ENCODE data around the gene LGR6.
"Not testable (repeated sequence)": the region's sequence is repeated elsewhere in the genome, so short reads cannot be mapped to it uniquely, and the experiment has no call there.

The LGR6 gene

DNA sequence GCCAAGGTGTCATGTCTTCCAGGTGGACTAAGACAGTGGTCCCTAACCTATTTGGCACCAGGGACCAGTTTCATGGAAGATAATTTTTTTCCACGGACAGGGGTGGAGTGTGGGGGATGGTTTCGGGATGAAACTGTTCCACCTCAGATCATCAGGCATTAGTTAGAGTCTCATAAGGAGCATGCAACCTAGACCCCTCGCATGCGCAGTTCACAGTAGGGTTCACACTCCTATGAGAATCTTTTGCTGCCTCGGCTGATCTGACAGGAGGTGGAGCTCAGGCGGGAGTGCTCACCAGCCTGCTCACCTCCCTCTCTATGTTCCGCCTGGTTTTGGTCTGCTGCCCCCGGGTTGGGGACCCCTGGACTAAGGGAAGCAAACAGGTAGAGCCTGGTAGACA lies 30.9 kb downstream of the LGR6 start:
- DNase-seq, result no peak

DNA sequence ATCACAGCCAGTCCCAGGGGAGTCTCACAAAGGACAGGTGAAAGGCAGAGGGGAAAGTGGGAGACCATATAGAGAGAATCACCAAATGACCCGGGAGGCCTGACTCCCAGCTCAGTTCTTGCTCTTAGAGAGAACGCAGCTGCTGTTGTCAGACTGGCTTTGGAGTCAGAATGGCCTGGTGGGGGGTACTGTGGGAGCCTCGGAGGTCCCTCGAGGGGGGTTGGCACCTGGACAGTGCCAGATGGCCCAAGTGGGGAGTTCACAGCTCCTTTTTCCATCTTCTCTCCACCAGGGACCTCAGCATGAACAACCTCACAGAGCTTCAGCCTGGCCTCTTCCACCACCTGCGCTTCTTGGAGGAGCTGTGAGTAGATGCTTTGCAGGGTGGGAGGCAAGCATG lies 31.5 kb downstream of the LGR6 start:
- no peak for DNase-seq

DNA sequence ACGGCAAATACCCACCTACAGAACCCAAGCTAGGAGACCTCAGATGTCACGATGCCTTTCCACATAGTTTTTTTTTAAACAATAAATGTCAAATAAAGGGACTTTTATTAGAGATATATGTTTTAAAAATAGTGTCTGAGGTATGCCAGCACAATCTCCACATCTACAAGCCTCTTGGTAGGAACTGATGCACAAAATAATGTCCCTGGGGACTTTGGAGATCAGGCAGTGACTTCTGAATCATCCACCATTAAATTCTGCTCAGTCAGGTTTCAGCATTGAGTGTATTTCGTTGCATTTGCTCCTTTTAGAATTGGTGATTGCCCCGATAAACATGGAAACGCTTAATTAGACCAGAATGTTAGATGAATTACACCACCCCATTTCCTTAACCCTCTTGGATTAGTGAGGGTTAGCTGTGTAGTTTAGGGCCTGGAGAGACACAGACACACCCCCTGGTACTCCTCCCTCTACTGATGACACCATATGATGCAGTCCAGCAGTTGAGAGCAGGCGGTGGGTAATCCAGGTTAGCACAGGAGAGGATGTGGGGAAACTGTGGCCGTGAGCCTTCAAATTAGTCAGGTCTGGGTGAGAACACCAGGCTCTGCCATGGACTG lies 33.6 kb downstream of the LGR6 start:
- no peak for DNase-seq

DNA sequence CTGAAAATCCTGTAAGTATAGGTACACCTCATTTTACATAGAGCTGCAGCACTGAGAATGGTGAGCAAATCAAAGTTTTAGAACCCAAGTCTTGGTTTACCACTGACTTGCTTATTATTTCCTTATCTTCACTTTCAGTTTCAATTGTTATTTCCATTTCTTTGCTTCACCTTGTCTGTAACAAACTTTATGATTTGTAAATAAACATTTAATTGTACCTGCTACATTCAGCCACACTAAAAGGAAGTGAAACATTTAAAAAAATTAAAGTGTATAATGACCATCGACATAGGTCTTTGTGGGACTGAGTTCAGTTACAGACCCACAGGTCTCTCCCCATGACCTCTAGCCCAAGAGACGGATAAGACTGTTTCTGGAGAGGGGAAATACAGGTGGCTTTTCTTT lies 34.4 kb downstream of the LGR6 start:
- no peak for DNase-seq

DNA sequence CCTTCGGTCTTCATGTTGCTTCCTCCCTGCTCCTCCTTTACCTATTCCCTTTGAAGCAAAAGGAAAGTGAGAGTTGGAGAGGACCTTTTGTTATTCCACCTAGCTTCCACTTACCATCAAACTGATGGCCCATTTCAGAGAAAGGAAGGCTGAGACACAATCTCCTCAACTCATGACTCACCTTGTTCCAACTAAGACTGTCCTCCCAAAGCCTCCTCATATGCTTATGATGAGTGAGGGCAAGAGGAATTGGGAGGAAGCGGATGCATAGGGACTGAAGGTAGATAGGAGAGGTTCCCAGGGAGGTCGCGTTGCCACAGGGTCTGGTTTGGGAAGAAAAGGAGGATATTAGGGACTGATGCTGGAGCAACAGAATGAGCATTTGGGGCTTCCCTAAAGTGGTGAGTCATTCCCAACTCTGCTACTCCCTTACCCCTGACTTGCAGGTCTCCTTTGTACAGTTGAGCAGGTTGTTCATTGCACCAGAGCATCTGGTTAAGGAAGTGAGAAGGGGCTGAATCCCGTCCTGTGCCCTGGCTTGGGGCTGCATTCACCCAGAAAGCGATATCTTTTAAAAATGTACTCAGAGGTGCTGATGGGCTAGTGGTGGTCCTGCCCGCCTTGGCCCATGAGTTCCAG lies 35.0 kb downstream of the LGR6 start:
- no peak for DNase-seq

DNA sequence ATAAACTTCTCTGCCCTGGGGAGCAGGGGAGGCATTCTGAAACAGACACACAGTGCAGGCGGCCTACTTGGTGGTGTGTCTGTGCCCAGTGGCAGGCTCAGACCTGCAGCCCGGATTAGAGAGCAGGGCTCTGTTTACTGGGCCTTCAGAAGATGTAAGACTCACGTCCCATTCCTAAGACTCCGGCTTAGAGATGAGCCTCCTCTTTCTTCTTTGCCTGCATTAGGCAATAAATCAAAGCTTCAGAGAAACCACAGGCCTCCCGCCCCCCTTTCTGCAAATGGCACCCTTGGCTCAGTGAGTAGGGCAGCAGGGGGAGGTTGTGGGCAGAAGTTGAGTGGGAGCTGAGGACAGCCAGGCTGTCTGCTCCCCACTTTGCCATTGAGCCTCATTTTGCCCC lies 35.8 kb downstream of the LGR6 start:
- no peak for DNase-seq

DNA sequence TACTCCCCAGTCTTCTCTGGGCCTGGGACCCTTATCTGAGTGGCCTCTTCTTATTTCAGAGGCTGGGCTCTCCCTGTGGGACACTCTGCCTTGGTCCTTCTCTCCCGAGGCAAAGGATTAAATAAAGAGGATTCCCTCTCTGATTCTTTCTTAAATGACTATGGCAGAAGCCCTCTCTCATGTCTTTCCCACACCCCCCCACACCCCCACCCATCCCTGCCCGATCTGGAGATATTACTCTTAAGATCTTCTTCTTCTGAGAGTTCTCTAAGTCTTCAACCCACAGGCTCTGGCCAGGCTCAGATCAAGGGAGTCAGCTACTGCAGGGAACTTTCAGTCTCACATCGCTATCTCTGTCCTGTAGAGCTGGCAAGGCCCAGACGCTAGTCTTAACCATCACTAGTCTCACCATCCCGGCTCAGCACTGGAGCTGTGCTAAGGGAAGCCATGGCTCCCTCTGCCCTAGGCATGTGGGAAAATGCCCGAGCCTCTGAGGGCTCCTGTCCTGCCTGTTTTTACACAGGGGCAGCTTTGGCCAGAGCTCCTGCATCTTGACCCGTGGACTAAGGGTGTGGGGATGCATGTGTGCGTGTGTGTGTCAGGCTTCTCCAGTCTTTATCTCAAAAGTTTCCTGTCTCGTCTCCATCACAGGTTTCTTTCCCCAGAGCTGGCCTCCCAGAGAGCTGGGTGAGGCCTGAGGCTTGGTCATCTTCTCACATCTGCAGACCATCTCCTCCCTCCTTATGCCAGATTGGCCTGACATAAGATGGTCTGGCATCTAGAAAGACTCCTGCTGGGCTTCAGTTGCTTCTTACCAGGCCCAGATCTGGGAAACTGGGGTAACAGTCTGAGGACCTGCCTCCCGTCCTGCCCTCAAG lies 36.7 kb downstream of the LGR6 start:
- DNase-seq, result no peak

DNA sequence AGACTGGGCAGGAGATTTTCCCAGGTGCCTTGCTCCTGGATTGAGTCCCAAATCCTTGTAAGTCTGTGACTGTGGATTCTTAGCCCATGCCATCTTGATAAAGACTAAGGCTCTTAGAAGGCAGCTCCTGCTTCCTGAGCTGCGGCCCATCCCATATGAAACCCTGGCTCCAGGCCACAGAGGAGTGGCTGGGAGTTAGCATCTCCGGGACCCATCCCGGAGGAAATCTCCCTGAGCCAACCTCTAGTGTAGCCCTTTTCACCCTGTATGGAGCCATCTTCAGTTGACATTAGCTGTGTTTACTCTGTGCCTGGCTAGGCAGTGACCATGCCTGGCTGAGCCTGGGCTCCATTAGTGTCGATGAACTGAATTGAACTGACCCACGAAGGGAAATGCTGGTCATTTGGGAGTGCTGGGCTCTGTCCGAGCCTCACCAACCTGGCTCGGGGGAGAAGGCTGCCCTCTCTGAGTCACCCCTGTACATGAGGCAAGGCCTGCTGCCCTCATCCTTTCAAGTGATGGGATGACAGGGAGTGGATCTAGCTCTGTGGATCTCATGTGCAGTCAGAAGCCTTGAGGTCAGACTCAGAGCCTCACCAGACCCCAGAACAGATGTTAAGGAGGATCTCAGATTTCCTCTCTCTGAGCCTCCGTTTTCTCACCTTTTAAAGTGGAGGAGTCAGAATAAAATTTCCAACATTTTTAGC lies 37.5 kb downstream of the LGR6 start:
- no peak for DNase-seq

DNA sequence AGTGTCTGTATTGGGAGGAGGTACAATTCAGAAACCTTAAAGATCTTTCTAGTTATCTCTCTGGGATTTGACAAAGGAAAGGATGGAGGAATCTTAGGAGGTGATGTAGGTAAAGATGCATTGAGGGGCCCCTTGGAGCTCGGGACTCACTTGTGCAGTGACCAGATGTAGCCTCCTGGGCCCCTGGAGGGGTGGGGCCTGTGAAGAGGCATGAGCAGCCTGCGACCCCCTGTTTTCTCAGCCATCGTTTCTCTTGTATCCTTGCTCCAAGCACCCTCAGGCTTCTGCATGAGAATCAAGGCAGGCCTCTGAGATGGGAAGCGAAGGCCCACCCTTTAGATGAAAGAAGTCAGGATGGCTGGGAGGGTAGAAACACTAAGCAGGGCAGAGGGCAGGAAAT lies 39.6 kb downstream of the LGR6 start:
- no peak for DNase-seq

DNA sequence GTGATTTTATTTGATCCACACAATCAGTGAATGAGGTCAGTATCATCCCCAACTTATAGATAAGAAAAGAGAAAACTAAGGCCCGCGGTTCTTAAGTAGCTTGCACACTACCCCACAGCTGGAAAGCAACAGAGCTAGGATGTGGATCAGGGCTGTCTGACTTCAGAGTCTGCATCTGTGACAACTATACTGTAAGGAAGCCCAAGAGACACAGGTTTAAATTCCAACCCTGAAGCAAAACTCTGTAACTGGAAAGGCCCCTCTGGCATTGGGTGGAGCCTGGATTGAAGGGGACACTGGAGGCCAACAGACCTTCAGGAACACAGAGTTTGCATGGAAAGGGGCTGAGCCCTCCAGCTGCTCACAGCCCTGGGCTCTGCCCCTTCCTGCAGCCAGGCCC lies 40.2 kb downstream of the LGR6 start:
- DNase-seq, result no peak

DNA sequence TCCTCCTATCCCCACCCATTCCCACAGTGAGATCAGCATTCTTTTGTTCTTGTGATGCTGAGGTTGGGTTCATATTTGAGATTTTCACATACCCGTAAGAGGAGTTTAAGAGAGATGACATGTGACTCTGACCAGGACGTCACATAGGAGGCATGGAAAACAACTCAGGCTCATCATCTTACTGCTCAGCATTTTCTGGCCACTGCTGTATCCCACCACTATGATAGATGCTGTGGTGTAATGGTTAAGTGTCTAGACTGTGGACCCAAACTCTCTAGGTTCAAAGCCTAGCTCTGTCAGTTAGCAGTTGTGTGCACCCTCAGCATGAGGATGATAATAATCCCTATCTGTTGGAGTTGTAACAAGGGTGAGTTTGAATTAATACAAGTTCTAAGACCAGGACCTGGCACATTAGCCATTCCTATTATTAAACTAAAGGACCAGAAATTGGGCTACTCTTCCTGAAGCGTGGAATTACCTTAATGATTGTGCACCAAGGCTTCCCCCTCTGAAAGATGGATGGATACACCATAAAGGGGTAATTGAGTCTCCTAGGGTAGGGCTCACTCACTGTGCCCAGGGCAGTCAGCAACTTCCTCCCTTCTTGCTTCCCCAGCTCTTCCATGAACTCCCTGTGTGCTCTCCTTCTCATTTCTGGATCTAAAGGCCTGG lies 40.9 kb downstream of the LGR6 start:
- no peak for DNase-seq

DNA sequence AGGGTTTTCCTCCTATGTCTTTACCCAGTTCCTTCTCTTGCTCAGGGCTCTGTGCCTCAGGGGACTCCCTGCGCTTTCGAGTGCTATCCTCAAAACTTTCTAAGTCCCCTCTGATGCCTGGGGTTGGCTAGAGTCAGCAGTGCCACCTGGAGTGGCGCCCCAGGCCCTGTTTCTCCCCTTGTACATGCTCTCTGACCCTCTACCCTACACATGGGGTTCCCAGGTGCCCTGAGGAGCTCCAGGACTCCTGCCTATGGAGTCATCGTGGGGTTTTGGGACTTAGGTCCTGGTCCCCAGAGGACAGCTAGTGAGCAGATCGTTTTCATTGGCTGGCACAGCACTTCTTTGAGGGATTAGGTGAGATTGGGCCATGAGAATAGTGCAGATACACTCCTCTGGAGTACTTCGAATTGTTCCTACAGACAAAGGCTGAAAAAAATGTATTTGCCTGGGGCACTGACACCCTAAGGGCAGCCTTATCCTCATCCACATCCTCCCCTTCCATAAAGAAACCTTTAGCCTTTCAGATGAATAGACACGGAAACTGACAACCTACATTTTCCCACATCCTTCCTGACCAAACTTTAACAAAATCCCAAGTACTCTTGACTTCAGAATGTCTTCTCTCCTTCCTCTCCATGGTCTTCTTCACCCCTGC lies 41.5 kb downstream of the LGR6 start:
- DNase-seq, result no peak

DNA sequence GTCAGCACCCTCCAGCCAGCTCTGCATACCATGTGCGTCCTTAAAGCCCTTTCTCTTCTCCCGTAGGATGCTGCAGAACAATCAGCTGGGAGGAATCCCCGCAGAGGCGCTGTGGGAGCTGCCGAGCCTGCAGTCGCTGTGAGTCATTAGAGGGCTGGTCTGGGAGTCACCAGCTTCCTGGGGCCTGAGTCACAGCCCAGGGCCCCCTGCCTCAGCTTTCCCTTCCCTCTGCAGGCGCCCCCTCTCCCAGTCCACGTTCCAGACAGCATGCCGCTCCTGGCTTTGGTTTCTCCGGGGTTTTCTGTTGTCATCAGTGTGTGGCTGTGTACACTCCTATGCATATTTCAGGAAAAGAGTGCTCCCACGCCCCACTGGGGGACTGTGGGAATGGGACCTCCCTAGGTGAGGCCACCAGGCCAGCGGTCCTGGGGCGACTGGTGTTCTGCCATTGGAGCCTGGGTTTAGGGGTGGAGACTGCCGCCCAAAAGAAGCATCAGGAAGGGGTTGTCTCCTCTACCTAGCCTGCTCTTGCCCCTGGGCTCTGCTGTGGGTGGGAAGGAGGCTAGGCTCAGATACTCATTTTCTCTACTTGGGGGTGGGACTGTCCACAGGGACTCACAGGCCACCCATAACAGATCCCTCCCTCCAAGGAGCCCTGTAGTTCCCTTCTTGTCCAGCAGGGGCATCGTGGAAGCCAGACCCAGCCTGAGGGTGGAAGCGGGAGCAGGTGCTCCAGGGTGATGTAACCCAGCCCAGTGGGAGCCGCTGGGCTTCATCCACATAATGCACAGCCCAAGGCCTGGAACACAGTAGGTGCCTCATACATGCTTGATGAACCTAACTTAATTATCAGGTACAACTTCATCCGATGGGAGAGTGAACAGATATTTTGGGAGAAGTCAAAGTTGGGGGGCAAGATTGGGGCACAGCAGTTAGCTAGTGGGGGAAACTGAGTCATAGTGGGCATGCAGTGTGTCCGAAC lies 42.5 kb downstream of the LGR6 start:
- no peak for DNase-seq

DNA sequence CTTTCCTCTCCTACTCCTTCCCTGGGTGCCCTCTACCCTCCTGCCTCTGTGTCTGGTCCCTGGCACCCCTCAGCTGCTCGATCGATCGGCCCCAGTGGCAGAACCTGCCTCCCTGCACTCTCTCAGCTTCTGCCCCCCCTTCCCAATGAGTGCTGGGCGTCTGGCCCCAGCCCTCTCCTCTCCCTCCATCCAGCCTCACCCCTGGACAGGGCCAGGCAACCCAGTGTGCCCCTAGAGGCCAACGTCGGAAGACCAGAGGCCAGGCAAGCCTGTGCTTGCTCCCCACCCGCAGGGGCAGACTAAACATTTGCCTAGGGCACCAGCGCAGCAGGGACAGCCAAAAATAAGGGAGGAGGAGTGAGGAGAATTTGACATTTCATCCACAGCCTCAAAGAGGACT lies 43.5 kb downstream of the LGR6 start:
- no peak for DNase-seq

DNA sequence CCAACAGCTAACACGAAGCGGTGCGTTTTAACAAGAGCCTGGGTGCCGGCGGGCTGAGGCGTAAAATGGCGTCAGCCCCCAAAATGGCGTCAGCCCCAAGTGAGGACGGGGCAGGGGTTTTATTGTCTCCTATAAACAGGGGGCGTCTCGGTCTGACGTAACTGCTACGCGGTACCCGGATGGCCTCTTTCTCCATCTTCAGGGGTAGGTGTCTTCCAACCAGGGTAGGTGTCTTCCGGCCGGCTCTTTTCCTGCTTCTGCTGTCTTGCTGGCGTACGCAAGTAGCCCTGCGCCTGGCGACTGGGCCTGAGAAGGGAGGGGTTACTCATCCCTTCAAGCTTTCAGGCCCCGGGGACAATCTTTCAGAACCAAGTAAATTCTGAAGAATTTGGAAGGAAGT lies 45.3 kb downstream of the LGR6 start:
- DNase-seq, result no peak

DNA sequence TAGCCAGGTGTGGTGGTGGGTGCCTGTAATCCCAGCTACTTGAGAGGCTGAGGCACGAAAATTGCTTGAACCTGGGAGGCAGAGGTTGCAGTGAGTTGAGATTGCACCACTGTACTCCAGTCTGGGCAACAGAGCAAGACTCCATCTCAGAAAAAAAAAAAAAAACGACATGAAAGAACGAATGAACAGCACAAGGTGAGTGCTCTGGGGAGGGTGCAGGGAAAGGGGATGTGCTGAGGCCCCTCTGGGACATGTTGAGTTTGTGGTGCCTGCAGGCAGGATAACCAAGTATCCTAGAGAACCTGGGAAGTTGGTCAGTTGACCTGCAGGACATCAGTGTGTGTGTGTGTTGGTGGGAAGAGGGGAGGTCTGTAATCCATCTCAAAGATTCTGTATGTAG lies 46.6 kb downstream of the LGR6 start:
- DNase-seq, result not testable (repeated sequence)

DNA sequence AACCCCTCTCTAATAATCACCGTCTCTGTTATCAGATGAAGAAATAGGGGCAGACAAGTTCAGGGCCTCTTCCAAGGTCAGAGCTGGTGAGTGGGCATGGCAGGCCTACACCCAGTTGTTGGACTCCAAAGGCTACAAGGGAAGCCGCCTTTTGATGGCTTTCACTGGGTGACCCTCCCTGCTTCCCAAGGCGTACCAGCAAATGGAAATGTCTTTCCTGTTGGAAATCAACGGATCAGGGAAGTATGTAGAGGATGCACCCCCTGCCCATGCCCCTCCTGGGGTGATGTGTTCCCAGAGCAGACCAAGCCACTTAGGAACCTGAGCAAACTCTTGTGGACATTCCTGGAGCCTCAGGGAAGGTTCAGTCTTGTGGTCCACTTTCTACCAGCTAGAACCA lies 47.4 kb downstream of the LGR6 start:
- no peak for DNase-seq

DNA sequence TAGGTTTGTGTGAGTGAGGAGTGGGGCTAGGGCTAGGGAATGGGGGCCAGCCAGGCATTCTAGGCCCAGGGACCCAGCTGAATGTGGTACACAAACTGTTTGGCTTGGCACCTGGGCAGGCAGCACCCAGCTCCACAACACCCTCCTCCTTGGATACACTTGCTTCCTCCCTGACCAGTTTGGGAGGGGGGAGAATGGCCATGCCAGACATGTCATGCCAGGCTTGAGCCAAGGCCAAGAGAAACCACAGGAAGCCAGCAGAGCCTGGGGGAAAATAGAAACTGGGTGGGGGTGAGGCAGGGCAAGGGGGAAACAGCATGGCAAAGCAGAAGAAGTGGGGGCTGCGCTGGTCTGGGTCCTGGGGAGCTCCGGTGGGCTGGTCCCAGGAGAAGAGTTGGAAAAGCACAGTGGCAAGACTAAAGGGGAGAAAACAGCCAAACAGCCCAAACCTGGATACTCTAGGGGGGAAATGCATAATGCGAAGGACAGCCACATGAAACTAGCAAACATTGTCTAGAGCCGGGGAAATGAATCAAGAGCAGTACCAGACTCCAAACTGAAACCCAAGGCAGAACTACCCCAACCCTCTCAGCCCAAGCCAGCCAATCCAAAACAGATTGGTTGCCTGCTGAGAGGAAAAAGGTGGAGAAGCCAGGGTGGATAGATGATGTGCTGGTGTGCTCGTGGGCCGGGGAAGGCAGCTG lies 47.9 kb downstream of the LGR6 start:
- DNase-seq, result no peak

DNA sequence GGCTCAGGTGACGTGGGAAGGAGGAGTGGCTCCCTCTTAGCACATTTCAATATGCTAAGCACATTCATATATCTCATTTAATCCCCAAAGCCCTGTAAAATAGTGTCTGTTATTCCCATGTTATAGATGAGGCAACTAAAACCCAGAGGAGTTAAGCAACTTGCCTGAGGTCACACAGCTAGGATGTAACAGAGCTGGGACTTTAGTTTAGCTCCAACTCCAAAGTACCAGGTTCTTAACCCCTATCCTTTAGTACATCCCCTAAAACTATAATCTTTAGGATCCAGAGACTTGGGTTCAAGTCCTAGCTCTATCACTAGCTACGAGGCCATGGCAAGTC lies 48.5 kb downstream of the LGR6 start:
- no peak for DNase-seq

DNA sequence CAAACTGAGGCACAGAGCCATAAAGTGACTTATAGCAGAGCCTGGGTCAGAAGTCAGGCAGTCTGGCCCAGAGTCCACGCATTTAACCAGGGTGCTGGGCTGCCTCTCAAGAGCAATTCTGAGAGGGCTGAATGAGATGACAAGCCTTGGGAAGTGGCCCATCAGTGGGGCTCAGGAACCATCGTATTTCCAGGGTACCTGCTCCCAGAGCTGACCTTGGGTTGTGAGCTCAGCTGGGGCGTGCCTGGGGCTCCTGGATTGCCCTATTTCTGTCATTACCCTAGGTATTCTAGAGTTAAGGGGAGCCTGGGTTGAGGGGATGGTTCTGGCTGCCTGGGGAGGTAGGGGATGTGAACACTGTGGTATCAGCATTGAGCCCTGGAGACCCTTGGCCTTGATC lies 49.4 kb downstream of the LGR6 start:
- DNase-seq, result no peak

DNA sequence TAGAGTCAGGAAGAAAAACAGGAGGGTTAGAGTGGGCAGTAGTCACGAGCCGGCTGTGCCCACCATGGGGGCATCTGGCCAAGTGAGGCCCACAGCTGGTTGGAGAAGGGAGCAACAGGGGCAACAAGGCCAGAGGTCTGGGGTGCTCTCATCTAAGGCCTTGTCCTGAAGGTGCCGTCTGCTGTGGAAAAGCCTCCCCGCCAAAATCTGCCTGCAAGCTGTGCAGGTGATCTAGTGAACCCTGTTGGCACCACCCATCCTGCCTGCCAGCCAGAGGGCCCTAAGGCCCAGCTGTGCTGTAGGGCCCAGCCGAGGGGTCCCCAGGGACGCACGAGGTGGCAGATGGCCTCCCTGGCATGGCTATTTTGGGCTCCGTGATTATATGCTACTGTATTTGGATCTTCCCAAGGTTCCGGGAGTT lies 51.3 kb downstream of the LGR6 start:
- no peak for DNase-seq
